ENCODE results near the gene WBP4.
"Not testable (repeated sequence)": the region's sequence is repeated elsewhere in the genome, so short reads cannot be mapped to it uniquely, and the experiment has no call there.

Gene WBP4

DNA sequence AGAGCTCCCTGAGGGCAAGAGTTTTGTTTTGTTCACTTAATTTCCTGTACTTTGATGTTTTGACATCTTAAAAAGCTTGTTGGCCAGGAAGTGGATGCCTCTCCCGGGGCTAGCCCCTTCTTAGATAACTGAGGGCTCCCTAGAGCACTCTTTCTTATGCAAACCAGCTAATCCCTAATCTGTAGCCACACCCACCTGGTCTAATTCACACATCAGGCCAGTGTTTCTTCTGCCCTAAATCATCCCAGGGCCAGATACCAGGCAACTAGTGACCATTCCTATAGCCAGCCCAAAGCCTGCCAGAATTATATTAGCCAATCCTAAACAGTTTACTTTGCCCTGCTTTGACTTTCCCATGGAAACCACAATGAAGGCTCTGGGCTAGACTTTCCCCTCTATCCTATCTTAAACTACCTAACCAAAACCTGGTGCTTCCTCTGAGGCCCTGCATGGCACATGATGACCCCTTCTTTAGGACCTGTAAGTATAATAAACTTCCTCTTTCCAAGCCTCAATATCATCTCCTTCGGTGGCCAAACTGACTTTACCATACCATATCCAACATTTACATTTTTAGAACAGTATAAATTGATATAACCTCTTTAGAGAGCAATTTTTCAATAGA lies 24.8 kb downstream of the WBP4 start:
- peak; percentile 43 for DNase-seq

DNA sequence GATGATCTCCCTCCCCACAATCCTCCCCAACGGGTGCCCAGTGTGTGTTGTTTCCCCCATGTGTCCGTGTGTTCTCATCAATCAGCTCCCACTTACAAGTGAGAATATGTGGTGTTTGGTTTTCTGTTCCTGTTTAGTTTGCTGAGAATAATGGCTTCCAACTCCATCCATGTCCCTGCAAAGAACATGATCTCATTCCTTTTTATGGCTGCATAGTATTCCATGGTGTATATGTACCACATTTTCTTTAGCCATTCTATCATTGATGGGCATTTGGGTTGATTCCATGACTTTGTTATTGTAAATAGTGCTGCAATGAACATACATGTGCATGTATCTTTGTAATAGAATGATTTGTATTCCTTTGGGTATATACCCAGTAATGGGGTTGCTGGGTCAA lies 34.4 kb downstream of the WBP4 start:
- not testable (repeated sequence) for DNase-seq

DNA sequence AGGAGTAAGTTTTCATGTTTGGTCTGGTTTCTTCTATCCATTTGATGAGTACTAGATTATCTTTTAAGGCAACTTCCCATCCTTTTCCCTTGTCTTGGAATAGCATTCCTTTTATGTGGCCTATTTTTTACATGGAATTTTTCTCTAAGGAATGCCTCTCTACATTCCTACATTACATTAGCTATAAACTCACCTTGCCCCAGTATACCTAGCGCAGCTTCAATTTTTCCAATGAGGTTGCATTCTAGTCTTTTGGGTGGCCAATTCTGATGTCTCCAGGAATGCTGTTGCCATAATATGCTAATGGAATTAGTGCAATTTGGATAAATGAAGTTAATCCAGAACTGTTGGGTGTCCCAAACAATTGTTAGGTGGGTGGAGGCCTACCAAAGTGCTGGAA lies 37.5 kb downstream of the WBP4 start:
- DNase-seq, result no peak

DNA sequence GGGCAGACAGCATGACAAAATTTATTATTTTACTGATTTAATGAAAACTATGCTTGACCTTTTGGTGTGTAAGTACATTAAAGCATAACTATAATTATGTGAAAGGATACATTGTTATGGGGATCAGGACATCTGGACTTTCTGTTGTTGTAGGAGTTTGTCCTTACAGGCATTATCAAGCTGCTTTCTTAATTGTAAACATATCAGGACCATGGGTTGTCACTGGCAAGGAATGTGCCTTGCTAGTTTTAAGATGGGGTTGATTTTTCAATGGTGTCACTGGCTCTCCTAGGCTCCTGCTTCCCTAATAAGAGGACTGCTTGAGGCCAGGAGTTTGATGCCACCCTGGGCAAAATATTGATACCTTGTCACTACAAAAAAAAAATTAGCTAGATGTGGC lies 38.7 kb downstream of the WBP4 start:
- DNase-seq, result no peak

DNA sequence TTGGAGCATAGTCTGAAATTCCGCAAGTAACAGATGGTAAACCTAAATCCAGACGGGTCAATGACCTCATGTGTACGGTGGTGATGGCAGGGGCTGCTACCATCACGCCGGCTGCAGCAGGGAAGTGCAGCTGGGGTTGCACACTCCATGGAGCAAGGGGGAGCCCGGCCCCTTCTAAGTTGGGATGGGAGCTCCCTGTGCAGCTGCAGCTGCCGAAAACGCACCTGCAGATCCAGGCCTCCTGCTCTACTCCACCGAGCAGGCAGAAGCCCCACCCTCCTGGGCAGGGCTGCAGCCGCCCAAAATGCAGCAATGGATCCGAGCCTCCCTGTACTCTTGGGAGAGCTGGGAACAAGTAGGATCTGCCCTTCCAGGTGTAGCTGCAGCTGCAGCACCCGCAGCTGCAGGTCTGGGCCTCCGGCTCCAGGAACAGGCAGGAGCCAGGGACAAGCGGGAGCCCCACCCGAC lies 45.8 kb downstream of the WBP4 start:
- DNase-seq, result no peak

DNA sequence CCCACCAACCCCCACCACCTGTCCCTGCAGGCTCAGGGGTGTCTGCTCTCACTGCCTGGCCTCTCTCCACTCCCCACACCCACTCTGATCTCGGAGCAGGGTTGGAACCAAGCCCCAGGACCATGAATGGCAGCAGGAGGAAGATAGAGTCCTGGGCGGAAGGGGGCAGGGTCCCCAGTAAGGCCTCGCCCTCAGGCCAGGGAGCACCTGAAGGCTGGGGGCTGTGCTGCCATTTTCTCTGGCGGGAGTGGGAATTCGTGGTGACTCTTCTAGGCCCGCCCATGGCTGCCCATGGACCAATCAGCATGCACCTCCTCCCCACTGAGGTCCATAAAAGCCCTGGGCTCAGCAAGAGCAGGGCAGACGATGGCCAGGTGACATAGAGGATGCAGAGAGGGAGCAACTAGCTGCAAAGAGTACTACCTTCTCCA lies 46.3 kb downstream of the WBP4 start:
- DNase-seq, result no peak

DNA sequence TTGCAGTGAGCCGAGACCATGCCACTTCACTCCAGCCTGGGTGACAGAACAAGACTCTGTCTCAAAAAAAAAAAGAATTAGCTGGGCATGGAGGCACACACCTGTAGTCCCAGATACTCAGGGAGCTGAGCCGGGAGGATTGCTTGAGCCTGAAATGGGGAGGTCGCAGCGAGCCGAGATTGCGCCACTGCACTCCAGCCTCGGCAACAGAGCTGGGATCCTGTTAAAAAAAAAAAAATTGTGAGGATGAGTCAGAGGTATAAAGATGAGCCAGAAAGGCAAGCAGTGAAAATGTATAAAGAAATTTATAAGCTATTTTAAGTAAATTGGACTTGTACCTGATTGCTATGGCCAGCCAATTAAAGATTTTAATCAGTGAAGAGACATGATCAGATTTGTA lies 50.1 kb downstream of the WBP4 start:
- DNase-seq, result no peak

DNA sequence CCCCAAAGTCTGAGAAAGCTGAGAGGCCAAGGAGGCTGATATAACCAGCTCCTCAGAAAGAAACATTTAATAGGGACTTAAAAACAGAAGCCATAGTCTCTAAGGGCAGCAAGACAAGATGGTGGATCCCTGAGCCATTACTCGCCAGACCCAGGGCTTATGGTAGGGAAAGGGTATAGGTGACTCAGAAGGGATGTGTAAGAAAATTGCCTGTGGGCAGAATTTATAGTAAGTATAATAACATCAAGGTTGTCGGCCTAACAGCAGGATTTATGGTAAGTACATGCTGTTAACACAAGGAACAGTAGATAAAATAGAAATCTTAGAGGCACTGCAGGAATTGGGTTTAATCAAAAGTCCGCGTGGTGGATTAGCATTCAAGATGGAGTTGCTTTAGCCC lies 56.6 kb downstream of the WBP4 start:
- DNase-seq, result no peak

DNA sequence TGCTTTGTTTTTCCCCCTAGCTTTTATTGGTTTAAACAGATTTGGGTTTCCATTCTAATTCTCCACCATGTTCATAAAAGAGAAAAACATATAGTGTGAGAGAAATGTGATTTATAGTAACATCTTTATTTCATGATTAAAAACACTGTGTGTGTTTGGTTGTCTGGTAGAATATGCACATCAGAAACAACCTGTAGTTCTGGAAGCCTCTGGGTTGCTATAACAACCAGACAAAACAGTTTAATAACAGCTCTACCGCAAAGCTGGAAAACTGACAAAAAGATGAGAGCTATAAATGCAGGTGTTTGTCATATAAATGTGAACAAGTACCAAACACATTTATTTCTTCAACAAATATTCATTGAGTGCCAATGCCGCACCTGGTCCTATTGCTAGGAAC lies 61.5 kb downstream of the WBP4 start:
- no peak for DNase-seq

DNA sequence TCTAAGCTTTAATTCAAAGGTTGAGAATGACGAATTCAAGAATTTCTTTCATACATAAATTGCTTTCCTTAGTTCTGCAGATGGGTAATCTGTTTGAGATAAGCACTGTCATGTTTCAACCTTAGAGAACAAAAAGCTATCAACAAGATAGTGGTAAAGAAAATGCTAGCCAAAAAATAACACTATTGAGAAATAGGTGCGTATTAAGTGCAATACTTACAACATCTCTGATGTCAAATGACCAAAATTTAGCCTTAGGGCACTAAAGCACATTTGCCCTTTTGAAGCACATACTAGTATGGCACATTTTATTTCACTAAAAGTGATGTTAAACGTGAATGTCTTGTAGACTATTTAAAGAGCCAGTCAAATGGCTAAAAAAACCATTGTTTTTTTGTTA lies 66.4 kb downstream of the WBP4 start:
- DNase-seq, result no peak

DNA sequence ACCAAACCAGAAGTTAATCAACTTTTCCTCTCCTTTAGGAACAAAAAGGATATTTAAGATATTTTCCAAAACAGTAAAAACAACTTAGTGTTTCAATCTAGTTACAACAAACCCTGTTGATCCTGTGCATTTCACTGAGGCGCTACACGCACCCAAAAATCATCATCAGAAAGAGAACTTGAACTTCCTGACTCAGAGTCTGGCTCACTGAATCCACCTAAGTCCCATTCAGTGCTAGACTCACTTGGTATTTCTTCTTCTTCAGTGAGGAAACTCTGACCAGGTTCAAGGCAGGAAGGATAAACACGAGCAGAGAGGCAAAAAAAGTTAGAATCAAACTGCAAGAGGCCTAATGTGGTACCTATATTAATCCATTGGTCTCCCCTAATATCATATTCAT lies 69.0 kb downstream of the WBP4 start:
- peak; percentile 27 for DNase-seq

DNA sequence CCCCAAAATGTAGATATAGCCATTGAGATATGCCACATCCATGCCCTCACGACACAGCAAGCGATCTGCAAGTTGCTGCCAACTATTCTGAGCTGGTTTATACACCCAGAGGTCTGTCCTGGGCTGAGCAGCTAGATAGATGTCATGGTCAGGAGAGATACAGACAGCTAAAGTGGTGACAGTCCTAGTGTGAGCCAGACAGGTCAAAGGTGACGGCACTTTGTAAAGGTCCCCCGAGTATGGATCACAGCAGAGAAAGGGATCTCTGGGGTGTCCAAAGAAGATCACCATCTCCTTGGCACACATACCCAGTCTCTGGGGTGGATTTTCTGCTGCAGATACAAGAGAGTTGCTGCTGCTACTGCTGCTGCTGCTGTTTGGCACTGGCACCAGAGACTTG lies 69.9 kb downstream of the WBP4 start:
- DNase-seq, result not testable (repeated sequence)

DNA sequence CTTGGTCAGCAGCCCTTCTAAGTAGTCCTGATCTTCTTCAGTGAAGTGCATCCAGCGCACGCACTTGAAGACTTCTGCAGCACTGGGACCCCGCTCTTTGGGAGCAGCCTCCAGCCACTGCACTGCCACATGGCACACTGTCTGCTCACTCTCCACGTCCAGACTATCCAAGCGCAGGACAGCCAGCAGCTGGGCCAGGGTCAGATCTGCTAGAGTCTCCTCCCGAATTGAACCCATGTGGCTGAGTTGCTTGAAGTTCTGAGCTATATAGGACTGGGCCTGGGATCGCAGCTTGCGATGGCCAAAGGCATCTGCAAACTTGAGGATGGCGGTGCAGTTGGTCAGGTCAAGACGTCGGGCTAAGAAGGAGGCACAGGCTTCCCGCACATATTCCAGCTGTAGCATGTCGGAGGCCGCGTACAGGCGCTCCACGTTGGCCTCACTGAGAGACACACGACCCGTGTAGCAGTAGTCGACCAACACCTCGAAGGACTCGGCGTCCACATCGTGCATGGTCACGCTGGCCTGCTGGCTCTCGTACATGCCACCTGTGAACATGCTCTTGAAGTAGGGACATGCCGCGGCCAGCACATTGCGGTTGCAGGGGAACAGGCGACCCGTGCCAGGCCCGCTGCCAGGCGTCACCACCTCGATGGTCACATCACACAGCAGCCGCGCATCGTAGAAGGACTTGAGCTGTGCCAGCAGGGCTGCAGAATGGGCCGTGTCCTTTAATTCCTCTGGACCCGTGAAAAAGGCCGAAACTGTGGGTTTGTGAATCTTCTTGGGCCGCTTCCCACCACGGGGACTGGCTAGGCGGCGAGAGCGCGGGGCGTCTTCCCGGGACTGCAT lies 70.6 kb downstream of the WBP4 start:
- not testable (repeated sequence) for DNase-seq

DNA sequence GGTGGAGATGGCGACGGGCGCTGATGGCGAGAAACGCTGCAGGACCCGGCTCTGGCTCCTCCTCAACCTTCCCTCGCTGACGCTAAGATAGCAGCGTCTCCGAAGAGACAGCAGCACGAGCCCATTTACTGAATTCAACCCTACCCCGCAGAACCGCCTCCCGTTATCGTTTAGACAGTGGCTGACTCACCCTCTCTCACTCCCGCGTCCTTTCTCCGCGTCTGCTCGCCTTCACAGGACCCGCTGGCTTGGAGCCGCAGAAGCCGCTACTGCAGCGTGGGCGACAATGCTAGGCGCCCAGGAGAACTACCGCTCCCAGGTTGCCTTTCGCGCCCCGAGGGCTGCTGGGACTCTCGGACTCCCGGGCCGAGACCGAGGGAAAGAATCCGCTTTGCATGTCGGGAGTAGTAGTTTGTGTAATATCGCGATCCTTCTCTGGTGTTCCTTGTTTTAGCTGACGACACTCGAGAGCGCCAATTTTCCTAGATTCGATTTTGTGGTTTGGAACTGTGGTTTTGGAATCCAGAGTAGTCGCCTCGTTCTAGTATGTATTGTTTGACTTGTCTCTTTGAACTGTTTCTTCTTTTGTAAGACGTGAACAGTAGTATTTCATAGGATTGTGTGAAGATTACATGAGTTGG lies 71.3 kb downstream of the WBP4 start, which contains the start of gene KBTBD6:
Gene KBTBD6, minus strand, starts transcription at position 291 of the 641 bp plus-strand sequence. CDS start 291 bp downstream, outside the sequence.
- peak; percentile 99 for DNase-seq

All from hematopoietic multipotent progenitor cell treated with erythropoietin and hydrocortisone succinate and interleukin-3 and kit ligand, for 4 days (in vitro differentiated cells).